Epithelial cell of proximal tubule (primary cell): Measurements from ENCODE around the gene COL11A2. TPM values are rescaled to one million over a fixed set of nuclear protein-coding genes. Genes with fewer than 3 reads are reported as not detected.
A peak's percentile ranks its signal among the peaks of the same experiment; 100 is the strongest.

ENCODE experiments used
- DNase-seq: peaks from one replicate; pipeline ENCODE4 v3.0.0-alpha.2; 2011; ENCODE audit warnings: low read depth
- H3K4me3 ChIP-seq: 2 replicates; pipeline ENCODE4 v1.5.1; 2011; ENCODE audit warnings: low read depth, mild to moderate bottlenecking, low read length
- total RNA-seq: library from RNA; depleted of rRNA; stranded (reverse); fragments of >200 nt; gene quantifications from 2 replicates; pipeline ENCODE4 v1.2.3, GENCODE V29; 2015
- TF ChIP-seq, protein P1 (sequence below): conservative IDR thresholded peaks from 2 replicates; pipeline ENCODE4 v1.5.1; 2012; ENCODE audit warnings: low read depth, mild to moderate bottlenecking, low read length

COL11A2 gene
- total RNA-seq, 1 donor from 2014 or later, result 0.06 TPM

DNA sequence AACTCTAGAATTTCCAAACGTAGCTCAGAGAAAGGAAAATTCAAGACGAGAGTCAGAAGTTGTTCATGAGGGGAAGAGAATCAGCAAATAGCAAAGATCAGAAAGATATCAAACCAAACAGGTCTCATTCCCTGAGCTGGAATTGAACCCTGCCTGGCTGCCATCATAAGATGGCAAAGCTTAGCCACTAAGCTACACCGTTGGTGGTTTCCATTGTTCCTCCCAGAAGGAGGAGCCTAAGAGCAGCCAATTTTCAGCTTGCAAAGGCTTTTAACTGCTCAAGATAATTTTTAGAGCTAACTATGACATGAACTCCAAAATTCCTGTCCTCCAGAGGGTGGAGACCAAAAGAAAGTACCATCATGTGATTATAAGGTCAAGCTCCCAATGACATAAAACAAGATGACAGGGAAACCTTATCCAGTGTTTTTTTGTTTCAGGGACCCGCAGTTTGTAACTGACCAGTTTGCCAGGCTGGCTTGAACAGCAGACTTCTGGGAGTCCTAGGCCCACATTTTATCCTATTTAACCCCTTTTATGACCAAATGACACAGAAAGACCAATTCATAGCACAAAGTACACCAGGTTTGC is 55.9 kb downstream of the COL11A2 start:
- DNase-seq, result no peak
- H3K4me3 ChIP-seq, result no peak overlapping the region
- TF ChIP-seq, protein P1, sequence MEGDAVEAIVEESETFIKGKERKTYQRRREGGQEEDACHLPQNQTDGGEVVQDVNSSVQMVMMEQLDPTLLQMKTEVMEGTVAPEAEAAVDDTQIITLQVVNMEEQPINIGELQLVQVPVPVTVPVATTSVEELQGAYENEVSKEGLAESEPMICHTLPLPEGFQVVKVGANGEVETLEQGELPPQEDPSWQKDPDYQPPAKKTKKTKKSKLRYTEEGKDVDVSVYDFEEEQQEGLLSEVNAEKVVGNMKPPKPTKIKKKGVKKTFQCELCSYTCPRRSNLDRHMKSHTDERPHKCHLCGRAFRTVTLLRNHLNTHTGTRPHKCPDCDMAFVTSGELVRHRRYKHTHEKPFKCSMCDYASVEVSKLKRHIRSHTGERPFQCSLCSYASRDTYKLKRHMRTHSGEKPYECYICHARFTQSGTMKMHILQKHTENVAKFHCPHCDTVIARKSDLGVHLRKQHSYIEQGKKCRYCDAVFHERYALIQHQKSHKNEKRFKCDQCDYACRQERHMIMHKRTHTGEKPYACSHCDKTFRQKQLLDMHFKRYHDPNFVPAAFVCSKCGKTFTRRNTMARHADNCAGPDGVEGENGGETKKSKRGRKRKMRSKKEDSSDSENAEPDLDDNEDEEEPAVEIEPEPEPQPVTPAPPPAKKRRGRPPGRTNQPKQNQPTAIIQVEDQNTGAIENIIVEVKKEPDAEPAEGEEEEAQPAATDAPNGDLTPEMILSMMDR, result no peak

DNA sequence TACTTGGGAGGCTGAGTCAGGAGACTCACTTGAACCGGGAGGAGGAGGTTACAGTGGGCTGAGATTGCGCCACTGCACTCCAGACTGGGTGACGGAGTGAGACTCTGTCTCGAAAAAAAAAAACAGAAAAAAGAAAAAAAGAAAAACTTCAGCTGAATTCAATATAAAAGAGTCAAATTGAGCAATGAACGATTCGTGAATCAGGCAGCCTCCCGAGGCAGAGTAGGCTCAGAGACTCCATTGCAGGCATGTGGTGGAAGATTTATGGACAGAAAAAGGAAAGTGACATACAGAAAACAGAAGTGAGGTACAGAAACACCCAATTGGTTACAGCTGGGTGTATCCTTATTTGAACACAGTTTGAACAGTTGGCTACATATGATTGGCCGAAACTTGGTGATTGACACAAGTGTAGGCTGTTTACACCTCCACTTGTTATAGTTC is 60.2 kb downstream of the COL11A2 start:
- no peak for DNase-seq
- H3K4me3 ChIP-seq, result no peak overlapping the region
- TF ChIP-seq, protein P1, result no peak

DNA sequence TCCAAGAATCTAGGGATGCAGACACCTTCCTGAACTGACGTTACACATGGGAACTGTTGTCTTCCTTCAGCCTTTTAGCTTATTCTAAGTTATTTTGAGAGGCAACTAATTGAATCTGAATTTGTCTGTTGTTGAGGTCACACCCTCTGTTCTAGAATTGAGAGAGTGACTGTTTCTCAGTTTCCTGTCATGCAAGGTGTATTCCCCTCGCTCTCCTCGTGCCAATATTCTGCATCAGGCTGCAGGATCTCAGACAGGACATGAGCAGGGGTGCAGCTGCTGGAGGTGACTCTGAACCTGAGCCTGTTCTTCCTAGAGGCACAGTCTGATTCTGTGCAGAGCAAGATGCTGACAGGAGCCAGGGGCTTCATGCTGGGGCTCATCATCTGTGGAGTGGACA is 63.9 kb downstream of the COL11A2 start:
- TF ChIP-seq, protein P1, result no peak
- no peak overlapping the region for H3K4me3 ChIP-seq
- DNase-seq, result no peak

DNA sequence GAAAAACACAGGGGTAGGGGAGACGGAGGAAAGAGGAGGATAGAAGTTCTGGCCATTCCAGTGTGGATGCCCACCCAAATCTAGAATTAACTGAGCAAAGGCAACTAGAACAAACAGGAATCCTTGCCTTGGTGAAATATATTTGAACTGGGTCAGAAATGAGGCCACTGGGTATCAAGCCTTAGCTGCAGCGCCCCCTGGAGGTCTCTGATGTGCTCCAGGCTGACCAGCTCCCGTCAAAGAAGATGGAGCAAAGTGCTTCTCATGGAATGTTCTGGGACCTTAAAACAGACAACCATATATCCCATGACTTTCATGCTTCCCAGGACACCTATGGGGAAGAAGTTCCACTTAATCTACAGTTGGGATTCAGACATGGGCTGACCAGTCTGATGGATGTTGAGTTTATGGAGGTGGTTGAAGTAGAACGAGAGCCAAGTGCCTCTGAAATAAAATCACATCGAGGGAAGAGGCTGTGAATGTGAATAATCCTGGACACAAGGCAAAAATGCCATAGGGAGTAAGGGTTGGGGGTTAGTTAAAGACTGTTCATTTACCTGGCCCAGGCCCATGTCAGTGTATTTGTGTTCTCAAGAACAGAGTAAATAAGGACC is 66.1 kb downstream of the COL11A2 start:
- DNase-seq, result no peak
- H3K4me3 ChIP-seq, result no peak overlapping the region
- TF ChIP-seq, protein P1, result peak; percentile 81

DNA sequence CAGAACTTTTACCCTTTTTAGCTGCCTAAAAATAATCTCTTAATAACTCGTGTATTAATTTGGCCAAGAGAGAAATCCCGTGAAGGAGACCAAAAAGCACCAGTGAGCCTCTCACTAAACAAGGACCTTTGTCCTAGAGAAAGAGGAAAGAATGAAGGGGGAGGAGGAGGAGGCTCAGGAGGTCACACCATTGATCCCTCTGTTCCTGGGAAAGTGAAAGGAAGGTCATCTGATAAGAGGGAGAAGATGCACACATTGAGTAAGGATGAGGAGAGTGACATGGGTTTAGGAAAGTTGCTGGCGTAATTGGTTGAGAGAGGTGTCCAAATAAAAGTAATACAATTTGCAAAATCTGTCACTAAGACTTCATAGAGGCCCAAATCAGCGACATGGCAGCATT is 67.3 kb downstream of the COL11A2 start:
- TF ChIP-seq, protein P1, result no peak
- no peak overlapping the region for H3K4me3 ChIP-seq
- no peak for DNase-seq

DNA sequence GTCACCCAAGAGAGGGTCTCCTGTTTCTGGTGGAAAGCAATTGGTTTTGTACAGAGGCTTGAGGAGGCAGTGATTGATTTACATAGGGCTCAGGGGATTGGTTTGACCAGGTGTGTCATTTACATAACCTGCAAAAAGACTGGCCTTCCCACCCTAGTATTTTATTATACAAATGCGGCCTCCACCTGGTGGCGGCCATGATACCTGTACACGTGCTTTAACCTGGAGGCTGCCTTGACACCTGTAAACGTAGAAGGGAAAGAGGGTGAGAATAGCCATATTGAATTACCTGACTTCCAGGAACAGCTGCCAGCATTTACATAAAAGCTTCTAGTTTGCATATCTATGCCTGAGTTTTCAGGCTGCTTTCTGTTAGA is 67.8 kb downstream of the COL11A2 start:
- DNase-seq, result no peak
- no peak overlapping the region for H3K4me3 ChIP-seq
- TF ChIP-seq, protein P1, result no peak
